Measurements from ENCODE around the gene HOXA10. TPM values are rescaled to one million over a fixed set of nuclear protein-coding genes. Genes with fewer than 3 reads are reported as not detected.
A peak's percentile ranks its signal among the peaks of the same experiment; 100 is the strongest.

HOXA10 gene
- total and polyA plus RNA-seq, 2 donors (not counting 1 experiment from before 2014, with no cell fraction given) = 0.17 to 1.00 TPM

DNA sequence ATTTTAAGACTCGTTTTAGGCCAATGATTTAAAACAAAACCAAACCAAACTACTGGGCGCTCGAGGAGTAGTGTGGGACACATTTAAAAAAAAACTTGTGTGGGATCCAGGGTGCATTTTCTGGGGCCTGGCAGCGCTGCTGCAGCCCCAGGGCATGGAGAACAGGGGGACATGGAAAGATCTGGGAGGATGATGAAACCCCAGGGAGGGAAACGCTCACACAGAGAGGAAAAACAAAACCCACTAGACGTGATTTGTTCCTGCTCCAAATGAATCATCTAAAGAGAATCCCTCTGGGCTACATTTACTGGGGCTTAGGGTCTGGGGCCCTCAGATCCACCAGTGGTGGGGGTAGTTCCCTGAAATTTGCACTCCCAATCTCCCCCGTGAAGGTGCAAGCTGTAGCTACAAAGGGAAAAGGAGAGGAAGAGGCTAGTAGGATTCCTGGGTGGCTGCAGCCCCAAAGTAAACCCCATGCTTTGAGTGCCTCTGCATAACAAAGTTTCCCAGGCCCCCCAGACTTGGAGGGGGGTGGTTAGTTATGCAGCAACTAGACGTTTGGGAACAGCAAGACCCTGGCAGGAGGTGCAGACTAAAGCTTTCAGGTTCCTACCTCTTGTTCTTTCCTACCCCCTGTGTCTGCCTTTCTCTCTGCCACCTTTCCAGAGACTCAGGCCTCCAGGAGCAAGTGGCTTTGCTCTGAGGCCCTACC, 40.3 kb upstream of the HOXA10 start:
- H3K79me2 ChIP-seq (ENCODE audit: control insufficient read depth, insufficient read depth, low read length) = no peaks in the 10 kb centered on the region
- DNase-seq (ENCODE audit: low read depth in 2 of 2) = no peak
- H4K20me1 ChIP-seq (ENCODE audit: control insufficient read depth, extremely low read depth, insufficient read depth, low read length) = no peaks in the 10 kb centered on the region
- no peak overlapping the region for H3K4me3 ChIP-seq (replicated peaks in 1 of 4; ENCODE audit: control extremely low read depth in 1 of 4, insufficient read depth in 1 of 4, low read depth in 3 of 4, low read length in 4 of 4)
- no peak overlapping the region for H2AFZ ChIP-seq (ENCODE audit: low read length)
- H3K36me3 ChIP-seq (ENCODE audit: control insufficient read depth, insufficient read depth, low read length) = no peaks in the 10 kb centered on the region
- no peak overlapping the region for H3K4me2 ChIP-seq (ENCODE audit: extremely low read depth, insufficient read depth, low read length)
- no peaks in the 10 kb centered on the region for H3K9me3 ChIP-seq (ENCODE audit: control insufficient read depth, insufficient read depth, low read depth, low read length)
- H3K27me3 ChIP-seq (ENCODE audit: control insufficient read depth, insufficient read depth, low read length) = peaks cover 71% of the 10 kb centered on the region
- H3K4me1 ChIP-seq (ENCODE audit: control insufficient read depth, extremely low read depth, insufficient read depth, low read length) = no peaks in the 10 kb centered on the region
- H3K9ac ChIP-seq (ENCODE audit: insufficient read depth, low read length) = no peak overlapping the region
- TF ChIP-seq, protein P1, sequence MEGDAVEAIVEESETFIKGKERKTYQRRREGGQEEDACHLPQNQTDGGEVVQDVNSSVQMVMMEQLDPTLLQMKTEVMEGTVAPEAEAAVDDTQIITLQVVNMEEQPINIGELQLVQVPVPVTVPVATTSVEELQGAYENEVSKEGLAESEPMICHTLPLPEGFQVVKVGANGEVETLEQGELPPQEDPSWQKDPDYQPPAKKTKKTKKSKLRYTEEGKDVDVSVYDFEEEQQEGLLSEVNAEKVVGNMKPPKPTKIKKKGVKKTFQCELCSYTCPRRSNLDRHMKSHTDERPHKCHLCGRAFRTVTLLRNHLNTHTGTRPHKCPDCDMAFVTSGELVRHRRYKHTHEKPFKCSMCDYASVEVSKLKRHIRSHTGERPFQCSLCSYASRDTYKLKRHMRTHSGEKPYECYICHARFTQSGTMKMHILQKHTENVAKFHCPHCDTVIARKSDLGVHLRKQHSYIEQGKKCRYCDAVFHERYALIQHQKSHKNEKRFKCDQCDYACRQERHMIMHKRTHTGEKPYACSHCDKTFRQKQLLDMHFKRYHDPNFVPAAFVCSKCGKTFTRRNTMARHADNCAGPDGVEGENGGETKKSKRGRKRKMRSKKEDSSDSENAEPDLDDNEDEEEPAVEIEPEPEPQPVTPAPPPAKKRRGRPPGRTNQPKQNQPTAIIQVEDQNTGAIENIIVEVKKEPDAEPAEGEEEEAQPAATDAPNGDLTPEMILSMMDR (conservative IDR thresholded peaks at IDR 0.05 in 1 of 2, IDR thresholded peaks at IDR 0.05 in 1 of 2; ENCODE audit: low read depth in 1 of 2, low read length in 2 of 2) = no peak
- TF ChIP-seq EZH2 (IDR thresholded peaks at IDR 0.05; ENCODE audit: low read length, missing control alignments) = no peak
- no peak overlapping the region for H3K27ac ChIP-seq (ENCODE audit: insufficient read depth, low read length)

DNA sequence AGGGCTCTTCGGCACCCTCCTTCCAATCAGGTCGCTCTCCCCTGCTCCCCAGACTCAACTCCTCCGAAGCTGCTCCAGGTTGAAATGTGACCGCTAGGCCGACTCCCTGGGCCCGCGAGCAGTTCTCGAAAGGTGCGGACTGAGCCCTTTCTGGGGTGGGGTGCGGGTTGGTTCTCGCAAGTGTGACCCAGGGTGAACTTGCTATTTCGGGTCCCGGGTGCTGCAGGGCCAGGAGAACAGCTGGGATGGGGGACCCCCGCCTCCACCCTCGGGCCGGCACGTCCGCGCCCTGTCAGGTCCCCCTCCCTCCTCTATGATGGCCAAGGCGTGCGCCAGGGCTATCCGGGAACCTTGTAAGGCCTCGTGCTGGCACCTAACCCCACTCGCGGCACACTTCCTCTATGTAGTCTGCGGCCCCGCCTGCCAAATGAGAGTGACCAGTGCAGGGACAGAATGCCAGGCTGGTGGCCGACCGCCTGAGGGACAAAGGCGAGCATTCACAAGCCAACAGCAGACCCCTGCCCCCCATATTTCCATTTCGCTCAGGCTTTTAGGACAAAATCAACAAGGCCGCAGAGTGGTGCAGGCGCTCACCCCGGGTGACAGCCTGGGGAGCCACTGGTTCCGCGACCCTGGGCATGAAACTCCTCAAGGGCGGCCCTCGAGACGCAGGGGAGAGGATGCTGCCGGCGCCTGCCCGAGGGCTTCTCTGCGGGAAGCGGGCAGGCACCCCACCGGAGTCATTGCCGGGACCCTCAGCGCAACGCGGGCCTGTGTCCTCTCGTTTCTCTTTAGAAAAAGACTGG, 39.5 kb upstream of the HOXA10 start:
- Histone ChIP-seq H3K79me2 (ENCODE audit: control insufficient read depth, insufficient read depth, low read length) (no peaks in the 10 kb centered on the region), H4K20me1 (ENCODE audit: control insufficient read depth, extremely low read depth, insufficient read depth, low read length) (no peaks in the 10 kb centered on the region), H3K27ac (ENCODE audit: insufficient read depth, low read length) (no peak overlapping the region), H3K9me3 (ENCODE audit: control insufficient read depth, insufficient read depth, low read depth, low read length) (no peaks in the 10 kb centered on the region), H3K9ac (ENCODE audit: insufficient read depth, low read length) (no peak overlapping the region), H3K4me2 (ENCODE audit: extremely low read depth, insufficient read depth, low read length) (no peak overlapping the region), H3K4me3 (replicated peaks in 1 of 4; ENCODE audit: control extremely low read depth in 1 of 4, insufficient read depth in 1 of 4, low read depth in 3 of 4, low read length in 4 of 4) (no peak overlapping the region), H2AFZ (ENCODE audit: low read length) (no peak overlapping the region), H3K36me3 (ENCODE audit: control insufficient read depth, insufficient read depth, low read length) (no peaks in the 10 kb centered on the region), H3K4me1 (ENCODE audit: control insufficient read depth, extremely low read depth, insufficient read depth, low read length) (no peaks in the 10 kb centered on the region), H3K27me3 (ENCODE audit: control insufficient read depth, insufficient read depth, low read length) (peaks cover 75% of the 10 kb centered on the region)
- DNase-seq (ENCODE audit: low read depth in 2 of 2) = no peak
- TF ChIP-seq EZH2 (IDR thresholded peaks at IDR 0.05; ENCODE audit: low read length, missing control alignments) = peak; percentile 74
- TF ChIP-seq, protein P1 (conservative IDR thresholded peaks at IDR 0.05 in 1 of 2, IDR thresholded peaks at IDR 0.05 in 1 of 2; ENCODE audit: low read depth in 1 of 2, low read length in 2 of 2) = no peak
